AML-193 (cell line): ENCODE measurements around the gene CACNA1B.
"Not testable (repeated sequence)": the region's sequence is repeated elsewhere in the genome, so short reads cannot be mapped to it uniquely, and the experiment has no call there.

Experiments
- DNase-seq, 2 experiments: peaks; one replicate each; lab custom pipeline; 2025; lab: John Stamatoyannopoulos, UW

Gene CACNA1B

DNA sequence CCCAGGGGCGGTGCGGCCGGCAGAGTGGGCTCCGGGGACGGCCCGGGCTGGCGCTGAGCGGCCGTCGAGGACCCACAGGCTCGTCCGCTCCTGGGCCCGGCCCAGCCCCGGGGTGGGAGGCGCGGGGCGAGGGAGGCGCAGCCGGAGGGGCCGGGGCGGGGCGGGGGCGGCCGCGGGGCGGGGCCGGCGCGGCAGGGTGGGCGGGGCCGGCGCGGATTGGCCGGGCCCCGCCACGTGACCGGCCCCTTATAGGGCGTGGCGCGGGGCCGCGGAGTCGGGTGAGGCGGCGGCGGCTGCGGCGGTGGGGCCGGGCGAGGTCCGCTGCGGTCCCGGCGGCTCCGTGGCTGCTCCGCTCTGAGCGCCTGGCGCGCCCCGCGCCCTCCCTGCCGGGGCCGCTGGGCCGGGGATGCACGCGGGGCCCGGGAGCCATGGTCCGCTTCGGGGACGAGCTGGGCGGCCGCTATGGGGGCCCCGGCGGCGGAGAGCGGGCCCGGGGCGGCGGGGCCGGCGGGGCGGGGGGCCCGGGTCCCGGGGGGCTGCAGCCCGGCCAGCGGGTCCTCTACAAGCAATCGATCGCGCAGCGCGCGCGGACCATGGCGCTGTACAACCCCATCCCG, at the start of gene CACNA1B:
Gene CACNA1B (plus strand): TSS at position 277 of the 617 bp plus-strand sequence. CDS start 152 bp downstream, at position 429.
- DNase-seq: not testable (repeated sequence)

DNA sequence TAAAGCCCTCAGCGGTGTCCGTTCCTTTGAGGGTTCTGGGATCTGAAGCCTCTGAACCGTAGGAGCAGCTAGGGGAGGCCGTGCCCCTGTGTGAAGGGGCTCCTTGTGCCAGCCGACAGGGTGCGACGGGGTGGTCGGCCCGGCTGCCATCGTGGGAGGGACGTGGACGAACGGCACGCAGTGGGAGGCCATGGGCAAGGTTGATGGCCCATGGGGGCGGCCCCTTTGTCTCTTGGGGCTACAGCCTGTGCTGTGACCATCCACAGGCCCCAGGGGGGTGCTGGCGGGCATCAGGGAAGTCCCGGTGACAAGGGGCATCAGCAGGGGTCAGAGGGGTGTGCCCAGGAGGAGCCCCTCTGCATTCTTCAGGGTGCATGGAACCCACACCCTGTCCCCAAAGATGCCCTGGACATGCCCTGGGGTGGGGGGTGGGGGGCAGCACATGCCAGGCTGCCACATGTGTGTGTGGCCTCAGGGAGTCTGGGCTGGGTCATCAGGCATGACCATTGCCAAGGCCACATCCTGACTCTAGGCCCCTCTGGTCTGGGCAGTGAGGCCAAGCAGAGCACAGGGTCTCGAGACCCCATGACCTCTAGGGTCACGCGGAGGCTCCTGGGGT, 49.6 kb upstream of the CACNA1B start:
- DNase-seq: no peak

DNA sequence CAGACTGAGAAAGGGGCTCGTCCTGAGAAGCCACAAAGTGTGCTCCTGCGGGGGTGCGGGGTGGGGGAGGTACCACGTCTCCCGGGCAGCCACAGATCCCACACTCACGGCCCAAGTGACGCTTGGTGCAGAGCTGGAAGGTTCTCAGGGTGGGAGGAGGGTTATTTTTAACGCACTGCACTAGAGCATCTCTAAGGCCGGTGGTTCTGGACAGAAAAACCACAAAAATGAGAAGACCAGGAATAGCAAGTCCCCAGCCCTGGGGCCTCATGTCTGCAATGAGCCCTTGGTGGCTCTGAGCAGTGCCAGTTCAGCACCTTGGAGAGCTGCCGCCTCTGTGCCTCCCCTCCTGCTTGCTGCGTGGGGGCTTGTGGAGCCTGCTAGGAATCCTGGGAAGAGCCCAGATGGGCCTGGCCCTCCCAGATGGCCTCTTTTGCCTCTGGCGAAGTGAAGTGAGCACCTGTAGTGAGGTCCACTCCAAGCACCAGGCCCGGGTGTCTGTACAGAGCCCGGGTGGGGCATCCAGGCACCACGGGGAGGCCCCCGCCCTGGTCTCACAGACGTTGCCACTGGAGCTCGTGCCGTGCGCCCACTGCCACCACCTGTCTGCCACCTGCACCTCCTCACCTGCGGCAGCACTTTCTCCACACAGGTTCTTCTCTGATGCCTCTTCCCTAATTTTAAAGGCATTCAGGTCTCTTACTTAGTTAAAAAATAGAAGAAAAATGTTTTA, 48.9 kb upstream of the CACNA1B start:
- DNase-seq: no peak

DNA sequence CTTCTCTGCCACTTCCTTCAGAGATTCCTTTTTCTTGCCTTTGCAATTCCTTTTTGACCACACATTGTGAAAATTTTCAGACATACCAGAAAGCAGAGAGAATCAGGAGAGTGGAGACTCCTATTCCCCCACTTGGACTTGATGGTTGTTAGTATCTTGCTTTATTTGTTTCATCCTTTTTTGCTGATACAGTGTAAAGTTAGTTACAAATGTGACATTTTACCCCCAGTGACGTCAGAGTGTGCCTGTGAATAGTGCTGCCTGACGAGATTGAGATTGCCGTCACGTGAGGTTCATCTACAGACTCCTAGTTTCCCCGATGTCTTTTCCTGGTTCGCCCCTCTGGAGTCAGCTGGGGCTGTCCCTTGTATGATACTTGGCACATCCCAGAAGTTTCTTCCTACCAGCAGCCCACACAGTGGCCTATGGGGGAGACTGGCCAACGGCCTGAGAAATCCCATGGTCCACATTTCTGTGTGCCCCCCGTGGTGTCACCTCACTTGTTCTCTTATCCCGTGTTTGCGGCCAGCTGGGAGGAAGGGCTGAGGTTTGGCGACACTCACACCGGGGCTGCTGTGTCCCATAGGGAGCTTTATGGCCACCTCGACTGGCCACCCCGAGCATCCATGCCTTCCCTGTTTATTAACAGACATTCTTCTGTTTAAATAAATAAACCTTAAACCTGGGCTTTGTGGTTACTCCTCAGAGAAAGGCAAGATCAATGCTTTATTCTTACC, 48.2 kb upstream of the CACNA1B start:
- no peak for DNase-seq

DNA sequence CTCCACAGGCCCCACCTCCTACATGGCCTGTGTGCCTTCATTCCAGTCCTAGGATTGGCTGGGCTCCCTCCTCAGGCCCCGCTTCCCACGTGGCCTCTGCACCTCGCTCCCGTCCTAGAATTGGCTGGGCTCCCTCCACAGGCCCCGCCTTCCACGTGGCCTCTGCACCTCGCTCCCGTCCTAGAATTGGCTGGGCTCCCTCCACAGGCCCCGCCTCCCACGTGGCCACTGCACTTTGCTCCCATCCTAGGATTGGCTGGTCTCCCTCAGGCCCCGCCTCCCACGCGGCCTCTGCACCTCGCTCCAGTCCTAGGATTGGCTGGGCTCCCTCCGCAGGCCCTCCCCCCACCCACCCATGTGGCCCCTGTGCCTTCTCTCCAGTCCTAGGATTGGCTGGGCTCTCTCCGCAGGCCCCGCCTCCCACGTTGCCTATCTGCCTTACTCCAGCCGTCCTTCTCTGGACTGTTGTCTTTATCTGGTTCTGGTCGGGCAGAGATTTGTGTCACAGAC, 45.3 kb upstream of the CACNA1B start:
- no peak for DNase-seq

DNA sequence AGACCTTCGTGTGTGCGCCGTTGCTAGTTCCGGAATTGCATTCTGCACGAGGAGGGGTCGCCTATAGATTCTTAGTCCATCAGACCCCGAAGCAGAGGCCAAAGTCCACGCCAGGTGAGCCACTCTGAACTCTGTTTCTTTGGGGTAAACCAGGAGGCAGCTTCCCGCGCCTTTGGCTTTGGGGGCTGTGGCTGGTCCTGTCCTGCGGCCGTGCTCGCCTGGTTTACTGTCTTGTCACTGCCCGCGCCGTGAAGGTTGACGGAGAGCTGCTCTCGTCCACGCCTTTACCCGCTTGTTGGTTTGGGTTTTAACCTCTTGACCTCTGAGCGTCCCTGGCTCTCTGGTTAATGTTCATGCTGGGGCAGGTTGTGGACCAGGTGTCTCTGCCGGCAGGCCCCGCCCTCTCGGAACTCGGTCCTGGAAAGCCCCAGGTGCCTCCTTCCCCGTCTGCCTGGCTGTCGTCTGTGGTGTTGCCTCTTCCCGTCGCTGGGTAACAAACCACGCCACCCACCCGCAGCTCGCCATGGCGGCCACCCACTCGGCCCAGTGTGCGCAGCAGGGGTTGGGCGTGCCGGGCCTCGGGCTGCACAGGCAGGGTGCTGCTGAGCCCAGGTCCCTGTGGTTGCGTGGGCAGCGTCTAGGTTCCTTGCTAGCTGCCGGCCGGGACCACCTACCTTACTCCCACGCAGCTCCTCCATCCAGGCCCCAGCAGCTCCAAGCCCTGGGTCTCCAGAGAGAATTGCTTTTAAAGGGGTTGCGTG, 44.6 kb upstream of the CACNA1B start:
- DNase-seq: no peak

DNA sequence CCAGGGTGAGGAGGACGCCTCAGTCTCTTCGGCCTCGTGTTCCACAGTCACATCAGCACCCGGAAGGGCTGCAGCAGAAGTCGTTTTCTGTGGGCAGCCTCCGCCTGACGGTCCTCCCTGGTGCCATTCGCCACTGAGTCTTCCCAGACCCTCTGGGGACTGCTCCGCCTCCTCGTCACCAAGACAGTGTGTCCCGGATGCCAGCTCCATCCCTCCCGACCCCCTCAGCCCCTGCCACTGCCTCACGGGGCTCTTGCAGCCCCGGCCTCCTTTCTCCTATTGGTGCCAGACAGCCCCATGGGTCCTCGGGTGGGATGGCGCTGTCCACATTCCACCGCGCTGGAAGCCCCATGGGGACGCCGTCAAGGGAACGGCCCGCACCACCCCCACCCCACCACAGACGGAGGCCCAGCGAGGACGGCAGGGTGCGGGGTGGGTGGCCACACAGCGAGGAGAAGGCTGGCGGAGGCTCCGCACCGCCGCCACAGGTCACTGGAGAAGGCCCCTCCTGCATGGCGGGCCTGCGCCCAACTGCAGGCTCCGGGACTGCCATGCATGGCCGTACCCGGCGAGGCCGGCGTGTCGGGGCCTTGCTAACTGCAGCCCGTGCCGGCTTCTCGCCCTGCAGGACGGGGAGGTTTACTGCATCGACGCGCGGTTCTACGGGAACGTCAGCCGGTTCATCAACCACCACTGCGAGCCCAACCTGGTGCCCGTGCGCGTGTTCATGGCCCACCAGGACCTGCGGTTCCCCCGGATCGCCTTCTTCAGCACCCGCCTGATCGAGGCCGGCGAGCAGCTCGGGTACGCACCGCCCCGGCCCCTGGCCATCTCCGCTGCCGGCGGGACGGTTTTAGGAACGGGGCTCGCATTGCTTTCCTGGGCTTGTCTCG, 43.6 kb upstream of the CACNA1B start:
- no peak for DNase-seq

DNA sequence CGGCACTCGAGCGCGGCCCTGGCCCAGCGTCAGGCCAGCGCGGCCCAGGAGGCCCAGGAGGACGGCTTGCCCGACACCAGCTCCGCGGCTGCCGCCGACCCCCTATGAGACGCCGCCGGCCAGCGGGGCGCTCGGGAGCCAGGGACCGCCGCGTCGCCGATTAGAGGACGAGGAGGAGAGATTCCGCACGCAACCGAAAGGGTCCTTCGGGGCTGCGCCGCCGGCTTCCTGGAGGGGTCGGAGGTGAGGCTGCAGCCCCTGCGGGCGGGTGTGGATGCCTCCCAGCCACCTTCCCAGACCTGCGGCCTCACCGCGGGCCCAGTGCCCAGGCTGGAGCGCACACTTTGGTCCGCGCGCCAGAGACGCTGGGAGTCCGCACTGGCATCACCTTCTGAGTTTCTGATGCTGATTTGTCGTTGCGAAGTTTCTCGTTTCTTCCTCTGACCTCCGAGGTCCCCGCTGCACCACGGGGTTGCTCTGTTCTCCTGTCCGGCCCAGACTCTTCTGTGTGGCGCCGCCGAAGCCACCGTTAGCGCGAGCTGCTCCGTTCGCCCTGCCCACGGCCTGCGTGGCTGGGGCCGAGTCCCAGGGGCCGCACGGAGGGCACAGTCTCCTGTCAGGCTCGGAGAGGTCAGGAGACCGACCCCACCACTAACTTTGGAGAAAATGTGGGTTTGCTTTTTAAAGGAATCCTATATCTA, 42.6 kb upstream of the CACNA1B start:
- no peak for DNase-seq

DNA sequence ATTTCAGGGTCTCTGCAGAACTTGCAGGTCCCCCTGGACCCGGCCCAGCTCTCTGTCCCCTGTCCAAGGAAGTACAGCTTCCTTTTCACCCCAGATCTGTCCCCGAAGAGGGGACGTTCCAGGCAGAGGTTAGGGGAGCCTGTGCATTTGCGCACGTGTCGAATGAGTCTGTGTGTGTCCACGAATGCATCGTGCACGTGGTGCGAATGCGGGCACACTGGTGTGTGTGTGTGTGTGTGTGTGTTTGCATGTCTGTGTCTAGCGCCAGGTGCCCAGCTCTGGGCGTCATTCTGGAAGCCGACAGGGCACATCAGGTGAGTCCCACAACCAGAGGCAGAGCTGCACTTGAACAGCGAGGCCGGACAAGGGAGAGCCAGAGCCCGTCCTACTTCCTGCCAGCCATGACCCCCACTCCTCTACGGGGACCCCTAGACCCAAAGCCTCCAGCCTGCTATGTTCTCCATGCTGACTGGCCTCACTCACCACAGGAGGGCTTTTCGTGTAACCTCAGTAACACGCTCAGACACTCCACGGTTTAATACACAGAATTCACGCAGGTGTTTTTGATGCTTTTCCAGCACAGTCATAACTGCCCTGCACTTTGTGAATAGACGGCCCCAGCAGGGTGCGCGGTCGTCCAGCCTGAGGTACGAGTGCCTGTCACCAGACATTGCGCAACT, 41.3 kb upstream of the CACNA1B start:
- DNase-seq: no peak

DNA sequence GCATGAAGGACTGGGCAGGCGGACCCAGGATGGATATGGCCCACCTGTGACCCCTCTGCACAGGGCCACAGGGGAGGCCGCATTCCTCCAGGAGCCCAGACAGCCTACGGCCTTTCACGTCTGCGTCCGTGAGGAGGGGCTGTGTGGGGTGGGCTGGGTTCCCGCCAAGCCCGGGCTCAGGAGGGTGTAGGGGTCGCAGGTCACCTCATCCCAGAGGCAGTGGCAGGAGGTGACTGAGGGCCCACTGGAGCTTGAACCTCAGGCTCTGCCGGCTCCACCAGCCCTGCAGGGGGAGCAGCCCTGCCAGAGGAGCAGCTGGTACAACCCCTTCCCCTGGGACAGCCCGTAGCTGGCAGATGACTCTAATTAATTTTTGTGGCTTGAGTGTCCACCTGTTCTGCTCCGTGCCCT, 40.7 kb upstream of the CACNA1B start:
- no peak for DNase-seq

DNA sequence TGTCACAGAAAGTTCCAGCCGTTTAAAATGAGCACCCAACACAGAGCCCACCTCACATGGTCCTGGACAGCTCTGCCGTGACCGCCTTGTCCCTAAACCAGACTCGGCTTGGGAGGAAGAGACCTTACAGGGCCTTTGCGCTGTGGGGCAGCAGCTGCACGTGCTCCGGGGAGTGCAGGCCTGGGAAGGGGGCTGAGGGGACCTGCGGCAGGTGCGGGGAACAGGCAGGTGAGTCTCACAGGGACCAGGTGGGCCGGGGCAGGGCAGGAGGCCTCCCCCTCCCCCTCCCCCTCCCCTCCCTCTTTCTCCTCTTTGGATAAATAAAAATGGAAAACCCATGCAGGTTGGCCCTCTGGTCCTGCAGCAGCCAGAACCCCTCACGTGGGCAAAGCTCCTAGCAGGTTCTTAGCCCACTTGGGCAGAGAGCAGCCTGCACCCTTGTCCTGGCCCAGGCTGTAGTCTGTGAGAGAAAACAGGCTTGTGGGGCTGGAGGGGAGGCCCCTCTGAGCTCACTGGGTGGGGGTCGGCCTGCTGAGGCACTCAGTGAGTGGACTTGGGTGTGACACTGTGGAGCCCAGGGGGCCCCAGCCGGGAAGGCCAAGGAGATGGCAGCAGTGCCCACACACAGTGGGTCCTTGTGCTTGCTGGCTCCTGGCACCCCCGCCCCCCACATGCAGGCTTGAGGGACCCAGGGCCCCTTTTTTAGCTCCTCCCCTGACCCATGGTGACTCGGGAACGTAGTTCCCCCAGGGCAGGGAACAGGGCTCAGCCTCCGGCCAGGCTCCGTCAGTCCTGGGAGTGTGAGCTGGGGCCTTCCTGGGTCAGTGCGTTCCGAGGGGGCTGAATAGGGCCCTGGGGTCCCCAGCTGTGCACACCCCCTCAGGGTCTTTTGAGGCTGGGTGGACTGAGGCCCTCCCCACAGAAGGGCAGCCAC, 40.0 kb upstream of the CACNA1B start:
- no peak for DNase-seq

DNA sequence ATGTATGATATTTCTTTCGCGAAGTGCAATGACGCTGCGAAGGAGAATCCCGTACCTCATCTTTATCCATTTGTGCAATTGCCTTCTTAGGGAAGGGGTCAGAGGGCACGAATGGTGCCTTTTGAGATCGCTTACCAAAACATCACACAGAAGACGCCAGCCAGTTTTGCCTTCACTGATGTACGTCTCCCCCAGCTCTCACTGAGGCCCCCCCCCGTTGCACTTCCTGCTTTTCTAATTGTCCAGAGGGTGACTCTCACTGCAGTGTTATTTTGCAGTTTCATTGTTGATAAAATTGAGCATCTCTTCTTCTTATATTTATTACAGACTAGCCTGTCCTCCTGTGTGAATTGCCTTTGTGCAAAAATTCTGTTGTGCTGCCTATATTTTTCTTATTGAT, 39.0 kb upstream of the CACNA1B start:
- no peak for DNase-seq

DNA sequence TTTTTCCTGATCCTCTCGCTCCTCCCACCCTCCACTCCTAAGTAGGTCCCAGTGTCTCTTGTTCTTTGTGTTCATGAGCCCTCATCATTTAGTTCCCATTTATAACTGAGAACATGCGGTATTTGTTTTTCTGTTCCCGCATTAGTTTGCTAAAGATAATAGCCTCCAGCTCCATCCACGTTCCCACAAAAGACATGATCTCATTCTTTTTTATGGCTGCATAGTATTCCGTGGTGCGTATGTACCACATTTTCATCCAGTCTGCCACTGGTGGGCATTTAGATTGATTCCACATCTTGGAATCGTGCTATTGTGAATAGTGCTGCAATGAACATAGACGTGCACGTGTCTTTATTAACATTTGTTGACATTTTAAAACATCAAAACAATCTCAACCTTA, 34.2 kb upstream of the CACNA1B start:
- DNase-seq: no peak

DNA sequence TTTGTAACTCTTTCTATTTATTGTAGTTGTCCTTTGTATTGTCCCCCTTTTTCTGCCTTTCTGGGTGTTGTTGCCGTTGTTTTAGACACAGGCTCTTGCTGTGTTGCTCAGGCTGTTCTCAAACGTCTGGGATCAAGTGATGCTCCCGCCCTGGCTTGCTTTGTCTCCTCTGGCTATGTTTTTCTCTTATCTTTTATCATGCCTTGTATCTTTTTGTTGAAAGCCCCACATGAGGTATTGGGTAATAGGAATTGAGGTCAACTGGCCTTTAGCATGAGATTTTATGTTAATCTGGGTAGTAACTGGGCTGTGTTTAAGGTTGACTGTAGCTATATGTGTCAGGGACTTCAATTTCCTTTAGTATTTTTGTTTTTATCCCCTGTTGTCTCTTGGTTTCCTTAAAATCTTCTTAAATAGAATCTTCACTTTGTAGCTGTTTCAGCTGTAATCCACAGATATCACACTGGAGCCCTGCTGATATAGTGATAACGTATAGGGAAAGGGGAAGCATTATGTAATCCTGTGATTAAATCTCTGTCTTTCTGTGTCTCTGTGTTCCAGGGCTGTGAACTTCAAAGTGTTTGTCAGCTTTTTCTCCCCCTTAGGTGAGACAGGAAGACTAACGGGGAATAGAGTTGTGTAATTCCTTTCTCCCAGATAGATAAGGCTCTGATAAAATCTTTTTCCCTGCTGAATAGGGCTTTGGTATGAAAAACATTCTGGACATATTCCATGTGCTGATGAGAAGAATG, 25.9 kb upstream of the CACNA1B start:
- DNase-seq: no peak

DNA sequence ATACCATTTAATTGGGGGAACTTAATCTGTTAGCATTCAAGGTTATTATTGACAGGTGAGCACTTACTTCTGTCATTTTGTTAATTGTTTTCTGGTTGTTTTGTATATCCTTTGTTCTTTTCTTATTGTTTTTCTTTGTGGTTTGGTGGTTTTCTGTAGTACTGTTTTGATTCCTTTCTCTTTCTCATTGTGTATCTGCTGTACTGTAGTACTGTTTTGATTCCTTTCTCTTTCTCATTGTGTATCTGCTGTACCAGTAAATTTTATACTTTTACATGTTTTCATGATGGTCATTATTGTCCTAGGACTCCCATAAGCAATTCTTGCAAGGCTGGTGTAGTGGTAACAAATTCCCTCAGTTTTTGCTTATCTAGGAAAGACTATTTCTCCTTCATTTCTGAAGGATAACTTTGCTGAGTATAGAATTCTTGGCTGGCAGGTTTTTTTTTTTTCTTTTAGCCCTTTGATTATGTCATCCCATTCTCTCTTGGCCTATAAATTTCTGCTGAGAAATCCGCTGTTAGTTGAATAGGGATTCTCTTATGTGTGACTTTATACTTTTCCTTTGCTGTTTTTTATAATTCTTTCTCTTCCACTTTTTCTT, 24.1 kb upstream of the CACNA1B start:
- DNase-seq: no peak

DNA sequence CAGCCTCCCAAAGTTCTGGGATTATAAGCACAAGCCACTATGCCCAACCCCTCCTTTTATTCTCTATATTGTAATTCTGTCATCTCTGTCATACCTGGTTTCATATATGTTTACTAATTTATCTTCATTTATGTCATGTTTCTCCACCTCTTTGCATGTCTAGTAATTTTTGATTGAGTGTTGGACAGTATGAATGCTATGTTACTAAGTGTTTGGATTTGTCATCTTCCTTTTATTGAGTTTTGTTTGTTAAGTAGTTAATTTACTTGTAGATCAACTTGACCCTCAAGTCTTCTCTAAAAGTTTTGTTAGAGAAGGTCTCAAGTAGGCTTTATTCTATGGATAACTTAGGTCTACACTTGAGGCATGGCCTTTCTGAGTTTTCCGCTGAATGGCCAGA, 17.2 kb upstream of the CACNA1B start:
- no peak for DNase-seq

DNA sequence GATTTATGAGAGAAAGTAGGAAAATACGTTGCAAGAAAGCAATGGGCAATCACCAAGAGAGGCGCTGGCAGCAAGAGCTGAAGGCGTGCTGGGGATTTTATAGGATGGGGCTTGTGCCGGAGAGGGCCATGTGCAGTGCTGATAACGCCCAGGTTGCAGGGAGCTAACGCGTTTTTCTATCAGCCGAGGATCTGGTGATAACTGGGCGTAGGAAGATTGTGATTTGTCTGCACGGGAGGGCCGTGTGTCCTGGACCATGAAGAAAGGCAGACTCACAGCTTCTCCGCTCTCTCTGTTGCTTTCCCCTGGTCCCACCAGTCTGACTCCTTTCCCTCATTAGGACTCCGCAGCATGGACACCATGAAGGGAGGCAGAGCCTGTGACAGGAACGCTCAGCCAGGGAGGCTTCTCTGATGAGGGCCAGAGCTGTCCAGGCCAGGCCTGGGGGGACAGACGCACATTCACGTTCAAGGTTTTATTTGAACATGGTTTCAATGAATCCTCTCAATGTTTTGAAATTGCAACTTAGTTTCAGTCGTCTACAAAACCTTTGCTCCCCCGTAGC, 11.9 kb upstream of the CACNA1B start:
- no peak for DNase-seq
